IMR-90 (cell line): ENCODE data around the gene HOXC13. TPM values are rescaled to one million over a fixed set of nuclear protein-coding genes. Genes with fewer than 3 reads are reported as not detected.

Experiments used
- ATAC-seq: fragments of 200-7000 bp; cut with Tn5 transposase; 2 replicates; pipeline ENCODE4 v1.9.1; 2020; ENCODE audit warnings: low read depth, mild to moderate bottlenecking, moderate library complexity
- BruUV-seq: library from RNA; stranded (reverse); fragments of 400-500 nt; replicated peaks from 2 replicates; lab custom pipeline; 2021; lab: Mats Ljungman, UMichigan
- CTCF ChIA-PET: fragments of 300-600 bp; formaldehyde crosslinking; extraction: SDS; loops from one replicate; lab custom pipeline; 2021; ENCODE audit warnings: antibody characterized with exemption; lab: Yijun Ruan, JAX
- POLR2A ChIA-PET: fragments of 300-600 bp; sonication (Branson Sonifier 250); formaldehyde crosslinking; loops from one replicate; lab custom pipeline; 2022; ENCODE audit warnings: antibody characterized with exemption; ENCODE audit not compliant: unreplicated experiment; lab: Charles Lee
- DNase-seq: peaks from one replicate; pipeline ENCODE4 v3.0.0; 2013
- H2AFZ ChIP-seq: replicated peaks from 2 replicates; pipeline ENCODE3; 2013; ENCODE audit warnings: low read length, mild to moderate bottlenecking; ENCODE audit not compliant: poor library complexity
- H2AK5ac ChIP-seq: 2 replicates; pipeline ENCODE4 v1.6.1; 2013; ENCODE audit warnings: low read depth, low read length, inconsistent platforms
- H2AK9ac ChIP-seq: replicated peaks from 2 replicates; pipeline ENCODE3; 2013; ENCODE audit warnings: mild to moderate bottlenecking, low read depth, low read length, moderate library complexity; ENCODE audit not compliant: poor library complexity
- H2BK120ac ChIP-seq: 2 replicates; pipeline ENCODE4 v1.6.1; 2013; ENCODE audit warnings: low read depth, low read length, inconsistent platforms
- H2BK15ac ChIP-seq: 3 replicates; pipeline ENCODE4 v1.6.1; 2013; ENCODE audit warnings: low read depth, low read length, inconsistent platforms
- H2BK20ac ChIP-seq: 2 replicates; pipeline ENCODE4 v1.6.1; 2013; ENCODE audit warnings: low read depth, mild to moderate bottlenecking, inconsistent platforms, low read length, moderate library complexity
- H2BK5ac ChIP-seq: 2 replicates; pipeline ENCODE4 v1.6.1; 2013; ENCODE audit warnings: mild to moderate bottlenecking, low read depth, low read length, inconsistent platforms; ENCODE audit not compliant: poor library complexity, severe bottlenecking
- H3K14ac ChIP-seq: replicated peaks from 2 replicates; pipeline ENCODE4 v1.6.1; 2013; ENCODE audit warnings: low read depth, low read length, inconsistent platforms
- H3K18ac ChIP-seq: 2 replicates; pipeline ENCODE4 v1.6.1; 2013; ENCODE audit warnings: low read depth, low read length, control low read depth
- H3K23ac ChIP-seq: 2 replicates; pipeline ENCODE4 v1.6.1; 2013; ENCODE audit warnings: low read depth, low read length, inconsistent platforms
- H3K27ac ChIP-seq: 2 replicates; pipeline ENCODE4 v1.5.1; 2013; ENCODE audit warnings: mild to moderate bottlenecking, control low read depth, low read length; ENCODE audit not compliant: insufficient read depth
- H3K27me3 ChIP-seq: 2 replicates; pipeline ENCODE4 v1.6.1; 2013; ENCODE audit warnings: low read length; ENCODE audit not compliant: control insufficient read depth, insufficient read depth
- H3K36me3 ChIP-seq: 2 replicates; pipeline ENCODE4 v1.6.1; 2013; ENCODE audit warnings: low read length, mixed read lengths; ENCODE audit not compliant: control insufficient read depth, insufficient read depth
- H3K4ac ChIP-seq: 2 replicates; pipeline ENCODE4 v1.6.1; 2013; ENCODE audit warnings: low read depth, low read length, inconsistent platforms
- H3K4me1 ChIP-seq: 2 replicates; pipeline ENCODE4 v1.6.1; 2013; ENCODE audit warnings: low read length, mixed read lengths; ENCODE audit not compliant: control insufficient read depth, insufficient read depth
- H3K4me2 ChIP-seq: 2 replicates; pipeline ENCODE4 v1.6.1; 2013; ENCODE audit warnings: low read depth, mild to moderate bottlenecking, control low read depth, low read length, moderate library complexity
- H3K4me3 ChIP-seq: 2 replicates; pipeline ENCODE4 v1.5.1; 2013; ENCODE audit warnings: low read depth, mild to moderate bottlenecking, control low read depth, low read length, moderate library complexity; ENCODE audit not compliant: insufficient read depth
- H3K56ac ChIP-seq: 2 replicates; pipeline ENCODE4 v1.6.1; 2013; ENCODE audit warnings: low read length, inconsistent platforms; ENCODE audit not compliant: insufficient read depth; ENCODE audit errors: extremely low read depth
- H3K79me1 ChIP-seq, 2 experiments: 2 replicates each; pipeline ENCODE4 v1.6.1; 2013; ENCODE audit warnings: low read length in 2 of 2, inconsistent platforms in 1 of 2, low read depth in 1 of 2
- H3K9ac ChIP-seq: 2 replicates; pipeline ENCODE4 v1.6.1; 2013; ENCODE audit warnings: low read depth, low read length, control low read depth
- H3K9me1 ChIP-seq: 2 replicates; pipeline ENCODE4 v1.6.1; 2013; ENCODE audit warnings: low read length, inconsistent platforms; ENCODE audit not compliant: insufficient read depth
- H3K9me3 ChIP-seq: 2 replicates; pipeline ENCODE4 v1.6.1; 2013; ENCODE audit warnings: low read length; ENCODE audit not compliant: control insufficient read depth, insufficient read depth
- H4K20me1 ChIP-seq: 2 replicates; pipeline ENCODE4 v1.6.1; 2013; ENCODE audit warnings: low read length, inconsistent platforms; ENCODE audit not compliant: insufficient read depth
- H4K5ac ChIP-seq: 2 replicates; pipeline ENCODE4 v1.6.1; 2013; ENCODE audit warnings: mild to moderate bottlenecking, low read depth, low read length, control low read depth
- H4K8ac ChIP-seq, 2 experiments: 2 replicates each; pipeline ENCODE4 v1.6.1; 2013; ENCODE audit warnings: low read depth in 2 of 2, low read length in 2 of 2, control low read depth in 1 of 2, inconsistent platforms in 1 of 2
- H4K91ac ChIP-seq: 2 replicates; pipeline ENCODE4 v1.6.1; 2013; ENCODE audit warnings: low read depth, low read length, inconsistent platforms; ENCODE audit not compliant: insufficient read depth
- BHLHE40 ChIP-seq: fragments of 150-350 bp; IDR thresholded peaks from 2 replicates; pipeline ENCODE4 v1.6.1; 2016; ENCODE audit warnings: mild to moderate bottlenecking, low read depth, low read length
- CEBPB ChIP-seq: IDR thresholded peaks from 2 replicates; pipeline ENCODE4 v1.6.1; 2012; ENCODE audit warnings: low read depth, low read length, improper control_type of control experiment
- CHD1 ChIP-seq: IDR thresholded peaks from 2 replicates; pipeline ENCODE4 v1.6.1; 2012; ENCODE audit warnings: low read depth, low read length, improper control_type of control experiment
- CTCF ChIP-seq: conservative IDR thresholded peaks from 2 replicates; pipeline ENCODE4 v1.5.1; 2012; ENCODE audit warnings: mild to moderate bottlenecking, low read depth, low read length, improper control_type of control experiment
- ELK1 ChIP-seq: fragments of 150-350 bp; IDR thresholded peaks from 2 replicates; pipeline ENCODE4 v1.6.1; 2016; ENCODE audit warnings: low read depth, mild to moderate bottlenecking, low read length, moderate library complexity, borderline replicate concordance
- FOS ChIP-seq: fragments of 150-350 bp; IDR thresholded peaks from 2 replicates; pipeline ENCODE4 v1.6.1; 2016; ENCODE audit warnings: low read depth, low read length
- MAFK ChIP-seq: IDR thresholded peaks from 2 replicates; pipeline ENCODE4 v1.6.1; 2012; ENCODE audit warnings: low read depth, low read length, improper control_type of control experiment
- MAZ ChIP-seq: IDR thresholded peaks from 2 replicates; pipeline ENCODE4 v1.6.1; 2012; ENCODE audit warnings: low read depth, mild to moderate bottlenecking, low read length, improper control_type of control experiment, moderate library complexity, borderline replicate concordance
- MXI1 ChIP-seq: IDR thresholded peaks from 2 replicates; pipeline ENCODE4 v1.6.1; 2012; ENCODE audit warnings: low read depth, mild to moderate bottlenecking, low read length, moderate library complexity, borderline replicate concordance
- NFE2L2 ChIP-seq: fragments of 150-350 bp; IDR thresholded peaks from 2 replicates; pipeline ENCODE4 v1.6.1; 2016; ENCODE audit warnings: low read depth, mild to moderate bottlenecking, low read length
- POLR2A ChIP-seq: IDR thresholded peaks from 2 replicates; pipeline ENCODE4 v1.6.1; 2012; ENCODE audit warnings: mild to moderate bottlenecking, low read depth, low read length
- RCOR1 ChIP-seq: IDR thresholded peaks from 2 replicates; pipeline ENCODE4 v1.6.1; 2012; ENCODE audit warnings: mild to moderate bottlenecking, low read length, improper control_type of control experiment; ENCODE audit not compliant: insufficient replicate concordance
- RFX5 ChIP-seq: IDR thresholded peaks from 2 replicates; pipeline ENCODE4 v1.8.0; 2012; ENCODE audit warnings: low read depth, mild to moderate bottlenecking, low read length, moderate library complexity
- SMC3 ChIP-seq: fragments of 150-350 bp; IDR thresholded peaks from 2 replicates; pipeline ENCODE4 v1.6.1; 2016; ENCODE audit warnings: low read depth, mild to moderate bottlenecking, antibody characterized with exemption, low read length, moderate library complexity
- USF2 ChIP-seq: fragments of 150-350 bp; IDR thresholded peaks from 2 replicates; pipeline ENCODE4 v1.6.1; 2017; ENCODE audit warnings: mild to moderate bottlenecking, antibody characterized with exemption, low read length, low read depth
- WGBS, 2 experiments: methylation state at CpG; one replicate each; pipeline versions ENCODE4 v1.1.5 to v1.1.7; 2013; ENCODE audit warnings: missing lambda C conversion rate in 2 of 2; ENCODE audit not compliant: insufficient read length in 1 of 2; ENCODE audit errors: extremely low coverage in 2 of 2; 5-methylcytosine and 5-hydroxymethylcytosine counted together
- dilution Hi-C: fragments of 300-500 bp; cut with HindIII; formaldehyde crosslinking; loops from one replicate; pipeline ENCODE4 v1.14.3; 2018; ENCODE audit warnings: low sequenced_read_pairs; ENCODE audit not compliant: unreplicated experiment
- in situ Hi-C: fragments of 300-500 bp; cut with MboI; formaldehyde crosslinking; loops from 3 replicates; pipeline ENCODE4 v1.14.3; 2019; ENCODE audit warnings: low sequenced_read_pairs, inconsistent platforms, mixed read lengths
- intact Hi-C: fragments of 100-400 bp; cut with micrococcal nuclease; formaldehyde crosslinking; loops from 2 replicates; pipeline ENCODE4 v1.10.0; 2022
- polyA plus RNA-seq, 3 experiments: library from polyadenylated mRNA; depleted of rRNA; stranded (reverse); fragments of >200 nt; gene quantifications; 2 replicates each; pipeline ENCODE4 v1.2.3, GENCODE V29; 2012; ENCODE audit warnings: low replicate concordance in 1 of 3
- total RNA-seq: library from RNA; depleted of rRNA; stranded (reverse); fragments of >200 nt; gene quantifications from 2 replicates; pipeline ENCODE4 v1.2.3, GENCODE V29; 2012

HOXC13 gene
- total and polyA plus RNA-seq, 2 of the 4 experiments (the other 2 are of a cell fraction): not detected

GRCh38 chr12:53907103-53907502 lies 31.5 kb upstream of the HOXC13 start:
- Histone ChIP-seq H3K79me1 (no peaks in the 10 kb centered on the region), H3K4me3 (no peak overlapping the region), H3K9ac (no peak overlapping the region), H3K9me3 (no peaks in the 10 kb centered on the region), H4K91ac (no peak overlapping the region), H4K5ac (no peak overlapping the region), H4K8ac (no peak overlapping the region), H3K18ac (no peak overlapping the region), H2BK15ac (no peak overlapping the region), H3K4ac (no peak overlapping the region), H3K14ac (no peak overlapping the region), H3K56ac (no peak overlapping the region), H3K9me1 (no peaks in the 10 kb centered on the region), H2BK120ac (no peak overlapping the region), H2BK5ac (no peak overlapping the region), H3K4me1 (no peaks in the 10 kb centered on the region), H3K36me3 (no peaks in the 10 kb centered on the region), H3K27me3 (peaks cover 6% of the 10 kb centered on the region; the same call in 1 of the 2 replicates), H4K20me1 (no peaks in the 10 kb centered on the region), H3K23ac (no peak overlapping the region), H2AFZ (no peak overlapping the region), H3K4me2 (no peak overlapping the region), H2AK9ac (no peak overlapping the region), H2BK20ac (no peak overlapping the region), H2AK5ac (no peak overlapping the region), H3K27ac (no peak overlapping the region)
- DNase-seq: no peak
- no TSS peak for BruUV-seq
- in situ Hi-C loops (no loop called here), intact Hi-C loops (no loop called here), dilution Hi-C loops (no loop called here)
- POLR2A ChIA-PET: no interaction called here
- WGBS, 2 experiments: no CpG with 5 or more reads among the region's 3 CpGs
- CTCF ChIA-PET: no interaction called here
- ATAC-seq: no peak
- TF ChIP-seq FOS (no peak), POLR2A (no peak), CTCF (no peak), BHLHE40 (no peak), RFX5 (no peak), CHD1 (no peak), USF2 (no peak), RCOR1 (no peak), CEBPB (no peak), MAFK (no peak), ELK1 (no peak), MAZ (no peak), SMC3 (no peak), NFE2L2 (no peak), MXI1 (no peak)
